A673 (cell line): Measurements from ENCODE around the gene GSKIP. TPM values are rescaled to one million over a fixed set of nuclear protein-coding genes. Genes with fewer than 3 reads are reported as not detected.

Source experiments
- BruUV-seq: library from RNA; stranded (reverse); fragments of 400-500 nt; replicated peaks from 2 replicates; lab custom pipeline; 2021; lab: Mats Ljungman, UMichigan
- CTCF ChIA-PET: fragments of 300-600 bp; sonication (Branson Sonifier 250); formaldehyde crosslinking; loops from one replicate; lab custom pipeline; 2022; ENCODE audit warnings: antibody characterized with exemption; lab: Charles Lee
- POLR2A ChIA-PET: fragments of 300-600 bp; sonication (Branson Sonifier 250); formaldehyde crosslinking; loops from one replicate; lab custom pipeline; 2022; ENCODE audit warnings: antibody characterized with exemption; ENCODE audit not compliant: low non-redundant PET; lab: Charles Lee
- DNase-seq: peaks from one replicate; pipeline ENCODE4 v3.0.0-alpha.2; 2015; ENCODE audit warnings: low spot score
- H3K27ac ChIP-seq: fragments of 200-600 bp; sonication (generic); 2 replicates; pipeline ENCODE4 v1.5.1; 2016; ENCODE audit warnings: mixed run types, low read depth, mild to moderate bottlenecking, mixed read lengths, antibody characterized with exemption, low read length; ENCODE audit not compliant: poor library complexity, severe bottlenecking
- H3K27me3 ChIP-seq: fragments of 200-600 bp; sonication (generic); replicated peaks from 2 replicates; pipeline ENCODE4 v1.6.1; 2017; ENCODE audit warnings: mixed run types, low read depth, mild to moderate bottlenecking, mixed read lengths, antibody characterized with exemption, low read length; ENCODE audit not compliant: insufficient read depth, poor library complexity
- H3K36me3 ChIP-seq: fragments of 200-600 bp; sonication (generic); 2 replicates; pipeline ENCODE4 v1.6.1; 2016; ENCODE audit warnings: mixed run types, mild to moderate bottlenecking, mixed read lengths, antibody characterized with exemption, low read length; ENCODE audit not compliant: insufficient read depth, poor library complexity, severe bottlenecking
- H3K4me1 ChIP-seq: fragments of 200-600 bp; sonication (generic); 2 replicates; pipeline ENCODE4 v1.6.1; 2017; ENCODE audit warnings: mixed run types, mild to moderate bottlenecking, mixed read lengths, antibody characterized with exemption, low read length; ENCODE audit not compliant: insufficient read depth, poor library complexity, severe bottlenecking
- H3K4me3 ChIP-seq: fragments of 200-600 bp; sonication (generic); 2 replicates; pipeline ENCODE4 v1.5.1; 2016; ENCODE audit warnings: low read depth, mixed run types, mild to moderate bottlenecking, mixed read lengths, low read length; ENCODE audit not compliant: poor library complexity, severe bottlenecking
- H3K9me3 ChIP-seq: fragments of 200-600 bp; sonication (generic); 2 replicates; pipeline ENCODE4 v1.6.1; 2016; ENCODE audit warnings: mixed run types, low read depth, mild to moderate bottlenecking, mixed read lengths, antibody characterized with exemption, low read length; ENCODE audit not compliant: poor library complexity, severe bottlenecking
- EZH2 ChIP-seq: fragments of 200-600 bp; sonication (generic); IDR thresholded peaks from 2 replicates; pipeline ENCODE4 v1.6.1; 2017; ENCODE audit warnings: borderline replicate concordance, low read depth, mild to moderate bottlenecking, mixed read lengths, antibody characterized with exemption, low read length; ENCODE audit not compliant: poor library complexity, severe bottlenecking
- intact Hi-C: fragments of 100-400 bp; cut with micrococcal nuclease; formaldehyde crosslinking; loops from one replicate; pipeline ENCODE4 v1.10.0; 2022; ENCODE audit not compliant: unreplicated experiment
- total RNA-seq: library from RNA; stranded (reverse); gene quantifications from 2 replicates; pipeline ENCODE4 v1.2.3, GENCODE V29; 2021
- TF ChIP-seq, protein P1 (sequence below): fragments of 300-800, 200-600 bp; sonication (generic); conservative IDR thresholded peaks from 2 replicates; pipeline ENCODE4 v1.5.1; 2017; ENCODE audit warnings: low read depth, mild to moderate bottlenecking, antibody characterized with exemption, low read length, moderate library complexity, mixed read lengths

The GSKIP gene
- total RNA-seq, 1 experiment from 2014 or later = 21.3 TPM

DNA sequence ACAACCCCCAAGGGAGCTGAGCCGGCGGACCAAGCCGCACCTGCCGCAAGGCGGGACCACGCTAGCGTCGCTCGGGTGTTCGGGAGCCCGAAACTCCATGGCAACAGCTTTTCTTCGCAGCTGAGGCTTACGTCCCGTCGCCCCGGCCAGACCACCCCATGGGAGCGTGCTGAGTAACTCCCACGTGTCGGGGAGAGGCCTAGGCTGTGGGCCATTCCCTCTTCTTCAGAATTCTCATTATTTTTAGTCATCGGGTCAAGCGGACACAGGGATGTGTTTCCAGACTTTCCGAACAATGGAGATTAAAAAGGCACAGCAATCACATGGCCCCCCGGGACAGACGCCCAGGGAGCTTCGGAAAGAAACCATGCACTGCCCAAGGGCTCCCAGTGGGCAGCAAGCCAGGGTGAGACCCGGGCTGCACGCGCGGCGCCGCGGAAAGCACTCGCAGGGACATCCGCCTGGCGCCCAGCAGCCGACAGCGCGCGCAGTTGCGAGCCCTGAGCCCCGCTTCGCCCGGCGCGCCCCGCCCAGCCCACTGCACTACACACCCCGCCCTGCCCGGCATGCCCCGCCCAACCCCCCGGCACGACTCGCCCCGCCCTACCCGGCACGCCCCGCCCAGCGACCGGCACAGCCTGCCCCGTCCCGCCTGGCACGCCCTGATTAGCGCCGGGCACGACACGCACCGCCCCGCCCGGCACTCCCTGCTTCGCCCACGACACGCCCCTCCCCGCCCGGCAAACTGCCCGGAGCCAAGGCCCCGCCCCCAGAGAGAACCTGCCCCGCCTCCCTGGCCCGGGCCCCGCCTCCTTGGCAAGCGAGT is 28.2 kb downstream of the GSKIP start:
- CTCF ChIA-PET = no interaction called here
- TF ChIP-seq EZH2 = no peak
- TF ChIP-seq, protein P1, sequence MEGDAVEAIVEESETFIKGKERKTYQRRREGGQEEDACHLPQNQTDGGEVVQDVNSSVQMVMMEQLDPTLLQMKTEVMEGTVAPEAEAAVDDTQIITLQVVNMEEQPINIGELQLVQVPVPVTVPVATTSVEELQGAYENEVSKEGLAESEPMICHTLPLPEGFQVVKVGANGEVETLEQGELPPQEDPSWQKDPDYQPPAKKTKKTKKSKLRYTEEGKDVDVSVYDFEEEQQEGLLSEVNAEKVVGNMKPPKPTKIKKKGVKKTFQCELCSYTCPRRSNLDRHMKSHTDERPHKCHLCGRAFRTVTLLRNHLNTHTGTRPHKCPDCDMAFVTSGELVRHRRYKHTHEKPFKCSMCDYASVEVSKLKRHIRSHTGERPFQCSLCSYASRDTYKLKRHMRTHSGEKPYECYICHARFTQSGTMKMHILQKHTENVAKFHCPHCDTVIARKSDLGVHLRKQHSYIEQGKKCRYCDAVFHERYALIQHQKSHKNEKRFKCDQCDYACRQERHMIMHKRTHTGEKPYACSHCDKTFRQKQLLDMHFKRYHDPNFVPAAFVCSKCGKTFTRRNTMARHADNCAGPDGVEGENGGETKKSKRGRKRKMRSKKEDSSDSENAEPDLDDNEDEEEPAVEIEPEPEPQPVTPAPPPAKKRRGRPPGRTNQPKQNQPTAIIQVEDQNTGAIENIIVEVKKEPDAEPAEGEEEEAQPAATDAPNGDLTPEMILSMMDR = no peak
- intact Hi-C loops = no loop called here

DNA sequence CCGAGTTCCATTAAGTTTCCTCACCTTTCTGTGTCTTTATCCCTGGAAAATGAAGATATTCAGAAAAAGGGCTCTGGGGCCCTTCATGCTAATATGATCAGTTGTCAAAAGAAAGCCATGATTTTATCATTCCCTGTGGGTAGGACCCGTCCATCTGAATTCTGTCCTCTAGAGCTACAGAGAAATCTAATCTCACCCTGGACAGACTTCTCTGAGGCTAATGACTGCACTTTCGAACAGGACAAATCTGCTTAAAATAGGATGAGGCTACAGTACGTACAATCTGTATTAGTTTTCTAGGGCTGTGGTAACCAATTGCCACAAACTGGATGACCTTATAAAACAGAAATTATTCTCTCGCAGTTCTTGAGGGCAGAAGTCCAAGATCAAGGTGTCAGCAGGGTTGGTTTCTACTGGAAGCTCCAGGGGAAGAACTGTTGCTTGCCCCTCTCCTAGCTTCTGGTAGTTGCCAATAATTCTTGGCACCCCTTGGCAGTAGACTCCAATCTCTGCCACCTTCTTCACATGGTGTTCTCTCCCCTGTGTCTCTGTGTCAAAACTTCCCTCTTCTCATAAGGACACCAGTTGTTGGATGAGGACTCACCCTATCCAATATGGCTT is 29.9 kb downstream of the GSKIP start:
- no peaks in the 10 kb centered on the region for H3K9me3 ChIP-seq
- BruUV-seq = no TSS peak
- no peak overlapping the region for H3K27ac ChIP-seq
- POLR2A ChIA-PET = no interaction called here
- intact Hi-C loops = no loop called here
- H3K36me3 ChIP-seq = no peaks in the 10 kb centered on the region
- peak overlapping the region; percentile 70 for H3K4me3 ChIP-seq
- DNase-seq = no peak
- no peaks in the 10 kb centered on the region for H3K4me1 ChIP-seq
- CTCF ChIA-PET = interaction anchor here (0.7 kb wide), 1 partner anchor 966 kb away, joined by 3 read pairs; no protein-coding TSS in a partner anchor
- TF ChIP-seq, protein P1 = no peak
- no peak for TF ChIP-seq EZH2
- no peaks in the 10 kb centered on the region for H3K27me3 ChIP-seq

More for the DNA sequence above, 28.2 kb downstream of the GSKIP start:
- BruUV-seq = TSS peak; percentile 69
- Histone ChIP-seq H3K4me3 (peak overlapping the region; percentile 70), H3K36me3 (peaks cover 4% of the 10 kb centered on the region), H3K27me3 (no peaks in the 10 kb centered on the region), H3K9me3 (no peaks in the 10 kb centered on the region), H3K27ac (peak overlapping the region; percentile 62), H3K4me1 (no peaks in the 10 kb centered on the region)
- peak; percentile 97 for DNase-seq
- POLR2A ChIA-PET = no interaction called here

DNA sequence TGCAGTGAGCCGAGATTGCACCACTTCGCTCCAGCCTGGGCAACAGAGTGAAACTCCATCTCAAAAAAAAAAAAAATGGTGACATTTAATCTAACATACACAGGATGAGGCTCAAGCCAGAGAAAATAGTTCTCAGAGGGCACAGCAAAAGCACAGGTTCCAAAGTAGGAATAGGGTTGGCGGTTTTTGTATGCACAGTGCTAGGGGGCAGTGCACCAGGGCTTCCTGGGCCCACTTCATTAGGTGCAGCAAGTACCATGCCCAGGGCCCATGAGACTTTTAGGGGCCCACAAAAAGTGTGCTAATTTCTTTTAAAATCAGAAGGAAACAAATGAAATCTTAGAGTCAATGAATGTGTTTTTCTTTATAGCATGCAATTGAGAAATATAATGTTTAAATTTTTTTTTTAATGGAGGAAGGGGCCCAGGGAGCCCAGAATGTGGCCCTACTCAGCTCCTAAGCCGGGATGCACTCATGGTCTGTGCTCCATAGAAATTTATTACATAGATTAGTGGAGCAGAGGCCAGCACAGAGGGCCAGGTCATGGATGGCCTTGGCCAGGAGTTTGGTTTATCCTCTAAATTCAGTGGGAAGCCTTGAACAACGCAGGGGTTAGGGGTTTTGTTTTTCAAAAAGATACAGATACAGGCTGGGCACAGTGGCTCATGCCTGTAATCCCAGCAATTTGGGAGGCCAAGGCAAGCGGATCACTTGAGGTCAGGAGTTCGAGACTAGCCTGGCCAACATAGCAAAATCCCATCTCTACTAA is 30.9 kb downstream of the GSKIP start:
- Histone ChIP-seq H3K27me3 (no peaks in the 10 kb centered on the region), H3K9me3 (no peaks in the 10 kb centered on the region), H3K4me3 (no peak overlapping the region), H3K27ac (no peak overlapping the region), H3K4me1 (no peaks in the 10 kb centered on the region), H3K36me3 (no peaks in the 10 kb centered on the region)
- POLR2A ChIA-PET = no interaction called here
- intact Hi-C loops = no loop called here
- TF ChIP-seq EZH2 = no peak
- TF ChIP-seq, protein P1 = no peak
- CTCF ChIA-PET = no interaction called here
- BruUV-seq = no TSS peak
- DNase-seq = no peak
